SK-N-MC (cell line): ENCODE data around the gene C17orf78.

ENCODE experiments used
- EZH2 ChIP-seq: fragments of 200-600 bp; sonication (generic); IDR thresholded peaks from one replicate; pipeline ENCODE4 v1.6.1; 2017; ENCODE audit warnings: antibody characterized with exemption
- POLR2AphosphoS5 ChIP-seq: IDR thresholded peaks from 2 replicates; pipeline ENCODE4 v1.6.1; 2012; ENCODE audit warnings: mild to moderate bottlenecking, low read depth, low read length, borderline replicate concordance

DNA sequence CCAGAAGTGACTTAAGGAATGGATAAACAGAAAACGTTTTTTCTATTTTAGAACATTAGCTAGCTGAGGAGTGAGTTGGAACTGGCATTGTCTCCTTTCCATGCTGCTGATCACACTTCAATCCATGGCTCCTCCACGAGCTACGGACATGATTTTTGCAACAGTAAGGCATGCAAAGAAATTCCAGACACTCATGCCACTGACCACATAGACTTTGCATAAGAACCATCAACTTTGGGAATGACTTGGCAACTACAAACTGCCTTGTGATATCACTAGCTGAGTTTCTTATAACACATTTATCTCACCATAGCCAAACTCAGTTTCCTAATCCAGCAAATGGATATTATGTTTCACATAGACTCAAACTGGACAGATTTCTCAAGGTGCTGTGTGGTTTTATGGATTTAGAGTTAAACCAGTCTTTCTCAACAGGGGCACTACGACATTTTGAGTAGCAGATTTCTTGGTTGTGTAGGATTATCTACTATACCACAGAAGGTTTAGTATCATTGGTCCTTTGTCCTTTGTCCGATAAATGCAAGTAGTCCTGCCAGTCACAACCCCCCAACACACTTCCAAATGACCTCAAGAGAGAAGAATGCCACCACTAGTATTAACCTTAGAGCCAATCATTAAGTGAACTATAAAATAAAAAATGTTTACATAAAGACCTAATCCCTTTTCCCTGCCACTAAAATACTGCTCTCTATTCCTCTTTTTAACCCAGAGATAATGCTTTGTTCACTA lies 48.3 kb upstream of the C17orf78 start:
- TF ChIP-seq EZH2 (no peak), POLR2AphosphoS5 (no peak)
